K562 (cell line): Measurements from ENCODE around the gene SHOX. TPM values are rescaled to one million over a fixed set of nuclear protein-coding genes. Genes with fewer than 3 reads are reported as not detected.

ENCODE experiments used
- ATAC-seq: fragments of 200-7000 bp; cut with Tn5 transposase; 3 replicates; pipeline ENCODE4 v1.9.1; 2020; ENCODE audit warnings: moderate library complexity
- BruUV-seq: library from RNA; stranded (reverse); fragments of 400-500 nt; replicated peaks from 2 replicates; lab custom pipeline; 2021; lab: Mats Ljungman, UMichigan
- CTCF ChIA-PET: fragments of 300-600 bp; formaldehyde crosslinking; extraction: SDS; loops from one replicate; lab custom pipeline; 2021; ENCODE audit warnings: low intra/inter-chr PET ratio; lab: Yijun Ruan, JAX
- POLR2A ChIA-PET: fragments of 300-600, 350-650 bp; sonication (Branson Sonifier 250); formaldehyde crosslinking; extraction: SDS; loops from one replicate; lab custom pipeline; 2021; ENCODE audit warnings: antibody characterized with exemption, inconsistent platforms; lab: Yijun Ruan, JAX
- DNase-seq, 4 experiments: peaks; one replicate each; pipeline versions ENCODE4 v3.0.0 to v3.0.0-alpha.2; 2011 to 2018; ENCODE audit warnings: low spot score in 3 of 4, mixed read lengths in 3 of 4; ENCODE audit errors: extremely low read depth in 1 of 4
- FAIRE-seq: peaks from 2 replicates; lab custom pipeline; 2011; peaks lifted over from hg19 to GRCh38; lab: Jason Lieb, UNC
- H2AFZ ChIP-seq: 2 replicates; pipeline ENCODE4 v1.6.0; 2011; ENCODE audit warnings: low read depth, low read length, control low read depth, inconsistent platforms
- H3K27ac ChIP-seq: fragments of 200-600 bp; 3 replicates; pipeline ENCODE4 v1.8.0; 2011; ENCODE audit warnings: low read depth, mild to moderate bottlenecking, control low read depth, inconsistent platforms, low read length, moderate library complexity, mixed read lengths; ENCODE audit errors: extremely low read depth
- H3K27me3 ChIP-seq, 2 experiments: fragments of 300-600 bp in 1 of 2; 2 replicates in 1 of 2; 3 replicates in 1 of 2; pipeline versions ENCODE4 v1.6.0 to v1.8.0; 2011; ENCODE audit warnings: inconsistent platforms in 2 of 2, low read length in 2 of 2, mild to moderate bottlenecking in 1 of 2, mixed read lengths in 1 of 2, moderate library complexity in 1 of 2; ENCODE audit not compliant: control insufficient read depth in 2 of 2, insufficient read depth in 2 of 2
- H3K36me3 ChIP-seq: fragments of 300-600 bp; 3 replicates; pipeline ENCODE4 v1.8.0; 2011; ENCODE audit warnings: mild to moderate bottlenecking, low read length, inconsistent platforms; ENCODE audit not compliant: control insufficient read depth, insufficient read depth
- H3K4me1 ChIP-seq, 2 experiments: fragments of 200-600 bp in 1 of 2; replicated peaks in 1 of 2; 2 replicates in 1 of 2; 3 replicates in 1 of 2; pipeline versions ENCODE4 v1.5.1 to v1.8.0; 2011; ENCODE audit warnings: inconsistent platforms in 2 of 2, low read length in 2 of 2, mild to moderate bottlenecking in 1 of 2, mixed read lengths in 1 of 2, moderate library complexity in 1 of 2; ENCODE audit not compliant: control insufficient read depth in 2 of 2, insufficient read depth in 2 of 2
- H3K4me2 ChIP-seq: 2 replicates; pipeline ENCODE4 v1.6.1; 2011; ENCODE audit warnings: low read length, control low read depth, inconsistent platforms, mixed read lengths; ENCODE audit not compliant: insufficient read depth
- H3K4me3 ChIP-seq: fragments of 200-600 bp; sonication (generic), shearing (Covaris generic); 2 replicates; pipeline ENCODE4 v1.5.1; 2016; ENCODE audit warnings: control low read depth, inconsistent platforms
- H3K79me2 ChIP-seq: fragments of 200-600 bp; 3 replicates; pipeline ENCODE4 v1.8.0; 2011; ENCODE audit warnings: low read length, inconsistent platforms; ENCODE audit not compliant: control insufficient read depth, insufficient read depth
- H3K9ac ChIP-seq, 2 experiments: 2 replicates each; pipeline versions ENCODE4 v1.6.0 to v1.6.1; 2011; ENCODE audit warnings: low read depth in 2 of 2, low read length in 2 of 2, control low read depth in 1 of 2, inconsistent platforms in 1 of 2, mild to moderate bottlenecking in 1 of 2, mixed read lengths in 1 of 2; ENCODE audit not compliant: insufficient read depth in 1 of 2
- H3K9me1 ChIP-seq: one replicate; pipeline ENCODE4 v1.6.0; 2011; ENCODE audit warnings: inconsistent platforms, mild to moderate bottlenecking, low read length, moderate library complexity; ENCODE audit not compliant: control insufficient read depth, insufficient read depth
- H3K9me3 ChIP-seq: replicated peaks from 2 replicates; pipeline ENCODE4 v1.5.1; 2011; ENCODE audit warnings: low read depth, low read length, inconsistent platforms; ENCODE audit not compliant: control insufficient read depth, insufficient read depth
- H4K20me1 ChIP-seq: replicated peaks from 2 replicates; pipeline ENCODE4 v1.6.1; 2011; ENCODE audit warnings: low read length, inconsistent platforms, mixed read lengths; ENCODE audit not compliant: control insufficient read depth, insufficient read depth
- ASH1L ChIP-seq: fragments of 450-650 bp; IDR thresholded peaks from 2 replicates; pipeline ENCODE4 v1.6.1; 2018; ENCODE audit warnings: borderline replicate concordance, mild to moderate bottlenecking, low read depth; ENCODE audit not compliant: partially characterized antibody
- BRD9 ChIP-seq: fragments of 450-650 bp; IDR thresholded peaks from 2 replicates; pipeline ENCODE4 v1.6.1; 2018; ENCODE audit warnings: low read depth; ENCODE audit not compliant: partially characterized antibody
- HNRNPH1 ChIP-seq: fragments of 200-400 bp; formaldehyde crosslinking; optimal IDR thresholded peaks from 2 replicates; pipeline ENCODE3; 2017; ENCODE audit warnings: low read depth, mild to moderate bottlenecking, low read length, moderate library complexity
- MCM3 ChIP-seq: fragments of 450-650 bp; IDR thresholded peaks from 2 replicates; pipeline ENCODE4 v1.6.1; 2016
- NFXL1 ChIP-seq: fragments of 450-650 bp; formaldehyde crosslinking; IDR thresholded peaks from 2 replicates; pipeline ENCODE4 v1.4.0; 2021; ENCODE audit warnings: mild to moderate bottlenecking
- NONO ChIP-seq, 2 experiments: fragments of 200-400 bp in 1 of 2; fragments of 450-650 bp in 1 of 2; formaldehyde crosslinking in 1 of 2; IDR thresholded peaks; 2 replicates each; pipeline ENCODE4 v1.6.1; 2017; ENCODE audit warnings: low read depth in 2 of 2, mild to moderate bottlenecking in 2 of 2, moderate library complexity in 2 of 2, low read length in 1 of 2
- PBX2 ChIP-seq, 2 experiments: IDR thresholded peaks in 1 of 2; conservative IDR thresholded peaks in 1 of 2; 2 replicates each; pipeline ENCODE4 v1.6.1; 2016; ENCODE audit warnings: low read depth in 2 of 2, mild to moderate bottlenecking in 1 of 2, missing compliant biosample characterization in 1 of 2, missing genetic modification characterization in 1 of 2, moderate library complexity in 1 of 2
- RNF219 ChIP-seq: fragments of 250-450 bp; sonication (Bioruptor Pico); IDR thresholded peaks from 2 replicates; pipeline ENCODE4 v1.5.0; 2022; ENCODE audit warnings: mild to moderate bottlenecking
- SAFB2 ChIP-seq: fragments of 200-400 bp; formaldehyde crosslinking; IDR thresholded peaks from 2 replicates; pipeline ENCODE4 v1.6.1; 2018; ENCODE audit warnings: borderline replicate concordance, low read length, low read depth, moderate library complexity; ENCODE audit not compliant: severe bottlenecking
- SREBF2 ChIP-seq: sonication (generic); formaldehyde crosslinking; IDR thresholded peaks from 2 replicates; pipeline ENCODE4 v1.4.0; 2020; ENCODE audit warnings: mild to moderate bottlenecking, missing genetic modification reagents
- ZC3H8 ChIP-seq: fragments of 450-650 bp; IDR thresholded peaks from 2 replicates; pipeline ENCODE4 v1.6.1; 2017
- ZEB2 ChIP-seq: fragments of 450-650 bp; IDR thresholded peaks from 2 replicates; pipeline ENCODE4 v1.6.1; 2016
- WGBS: fragments of 100-300 bp; shearing (Covaris generic); methylation state at CpG from one replicate; pipeline ENCODE4 v1.1.6; 2016; ENCODE audit warnings: low coverage, mixed read lengths; ENCODE audit not compliant: insufficient coverage; ENCODE audit errors: missing lambda C conversion rate; 5-methylcytosine and 5-hydroxymethylcytosine counted together
- in situ Hi-C: fragments of 300-500 bp; cut with MboI; formaldehyde crosslinking; loops from 4 replicates; pipeline ENCODE4 v1.15.0; 2018; ENCODE audit warnings: inconsistent platforms, mixed read lengths
- intact Hi-C: fragments of 100-400 bp; cut with micrococcal nuclease; formaldehyde crosslinking; loops from 2 replicates; pipeline ENCODE4 v1.14.2; 2022
- polyA plus RNA-seq, 8 experiments: library from polyadenylated mRNA; depleted of rRNA in 4 of 8; stranded (reverse) in 5 of 8; unstranded in 3 of 8; fragments of >200 nt; fragmentation: Nextera tagmentation in 2 of 8; fragmentation: Illumina TruSeq in 1 of 8; extraction: Ambion mirVana in 2 of 8; extraction: Trizol in 1 of 8; gene quantifications; 2 replicates each; pipeline versions ENCODE4 v1.2.1 to v1.2.3, GENCODE V29; 2011 to 2014; ENCODE audit warnings: inconsistent platforms in 1 of 8, missing spikeins in 1 of 8
- total RNA-seq, 7 experiments: library from RNA; depleted of rRNA in 6 of 7; stranded (reverse); fragments of >200 nt in 6 of 7; fragmentation: Illumina TruSeq in 2 of 7; extraction: Trizol in 2 of 7; gene quantifications; 2 replicates each; pipeline versions ENCODE4 v1.2.1 to v1.2.3, GENCODE V29; 2011 to 2021; ENCODE audit warnings: low replicate concordance in 1 of 7

Gene SHOX
- total and polyA plus RNA-seq, 9 of the 15 experiments (the other 6 are each of a cell fraction or from before 2014, with no cell fraction given): not detected

- Histone ChIP-seq H2AFZ (no peak overlapping the region), H3K4me3 (no peak overlapping the region), H3K79me2 (no peaks in the 10 kb centered on the region), H4K20me1 (no peaks in the 10 kb centered on the region), H3K27me3 (no peaks in the 10 kb centered on the region), H3K9me1 (no peaks in the 10 kb centered on the region), H3K9ac (no peak overlapping the region), H3K27ac (no peak overlapping the region), H3K4me1 (no peaks in the 10 kb centered on the region), H3K4me2 (no peak overlapping the region), H3K9me3 (no peaks in the 10 kb centered on the region), H3K36me3 (no peaks in the 10 kb centered on the region)
- 0 out of 2 replicates have a peak, but pooled peaks have one; percentile 29 for TF ChIP-seq ZEB2
- TF ChIP-seq SREBF2 (CRISPR knock-in tag): no peak
- FAIRE-seq: no peak
- CTCF ChIA-PET: no interaction called here
- POLR2A ChIA-PET: no interaction called here
- BruUV-seq: no TSS peak
- DNase-seq: no peak
- in situ Hi-C loops: no loop called here
- ATAC-seq: no peak
- intact Hi-C loops: no loop called here
- 2% methylated on average over 10 of the region's 10 CpGs for WGBS
Observed at GRCh38 chrX:661154-661553, 30.6 kb downstream of the SHOX start.

GRCh38 chrX:662126-662525, 31.5 kb downstream of the SHOX start:
- ATAC-seq: no peak
- H3K4me2 ChIP-seq: no peak overlapping the region
- in situ Hi-C loops (no loop called here), intact Hi-C loops (no loop called here)
- no peaks in the 10 kb centered on the region for H3K4me1 ChIP-seq
- no peaks in the 10 kb centered on the region for H3K9me1 ChIP-seq
- CTCF ChIA-PET: no interaction called here
- H3K27me3 ChIP-seq: no peaks in the 10 kb centered on the region
- no peaks in the 10 kb centered on the region for H3K36me3 ChIP-seq
- no peak for FAIRE-seq
- H4K20me1 ChIP-seq: no peaks in the 10 kb centered on the region
- no peak overlapping the region for H3K4me3 ChIP-seq
- no peaks in the 10 kb centered on the region for H3K9me3 ChIP-seq
- no peak overlapping the region for H3K27ac ChIP-seq
- no peaks in the 10 kb centered on the region for H3K79me2 ChIP-seq
- whole genome bisulfite sequencing: under 1% methylated on average over 20 of the region's 20 CpGs
- POLR2A ChIA-PET: no interaction called here
- H3K9ac ChIP-seq: no peak overlapping the region
- BruUV-seq: no TSS peak
- no peak overlapping the region for H2AFZ ChIP-seq
- DNase-seq: no peak
- TF ChIP-seq RNF219 (CRISPR knock-in tag) (no peak), MCM3 (no peak), SAFB2 (no peak), NONO (IDR thresholded peaks at IDR 0.05; ENCODE audit: low read depth in 2 of 2, low read length in 1 of 2) (no peak), NFXL1 (CRISPR knock-in tag) (no peak), BRD9 (no peak), ZC3H8 (no peak), HNRNPH1 (no peak), PBX2 (CRISPR knock-in tag; IDR thresholded peaks at IDR 0.05; ENCODE audit: low read depth) (no peak), PBX2 (tag; conservative IDR thresholded peaks at IDR 0.05; ENCODE audit: low read depth) (no peak), ASH1L (no peak)
